HG03159 (cell line): ENCODE measurements around the gene CANX.
"Not testable (repeated sequence)": the region's sequence is repeated elsewhere in the genome, so short reads cannot be mapped to it uniquely, and the experiment has no call there.

Source experiments
- ATAC-seq: cut with Tn5 transposase; IDR thresholded peaks from one replicate; pipeline ENCODE4 v1.9.1; 2021; ENCODE audit warnings: mild to moderate bottlenecking, moderate library complexity; ENCODE audit not compliant: unreplicated experiment

Gene CANX

DNA sequence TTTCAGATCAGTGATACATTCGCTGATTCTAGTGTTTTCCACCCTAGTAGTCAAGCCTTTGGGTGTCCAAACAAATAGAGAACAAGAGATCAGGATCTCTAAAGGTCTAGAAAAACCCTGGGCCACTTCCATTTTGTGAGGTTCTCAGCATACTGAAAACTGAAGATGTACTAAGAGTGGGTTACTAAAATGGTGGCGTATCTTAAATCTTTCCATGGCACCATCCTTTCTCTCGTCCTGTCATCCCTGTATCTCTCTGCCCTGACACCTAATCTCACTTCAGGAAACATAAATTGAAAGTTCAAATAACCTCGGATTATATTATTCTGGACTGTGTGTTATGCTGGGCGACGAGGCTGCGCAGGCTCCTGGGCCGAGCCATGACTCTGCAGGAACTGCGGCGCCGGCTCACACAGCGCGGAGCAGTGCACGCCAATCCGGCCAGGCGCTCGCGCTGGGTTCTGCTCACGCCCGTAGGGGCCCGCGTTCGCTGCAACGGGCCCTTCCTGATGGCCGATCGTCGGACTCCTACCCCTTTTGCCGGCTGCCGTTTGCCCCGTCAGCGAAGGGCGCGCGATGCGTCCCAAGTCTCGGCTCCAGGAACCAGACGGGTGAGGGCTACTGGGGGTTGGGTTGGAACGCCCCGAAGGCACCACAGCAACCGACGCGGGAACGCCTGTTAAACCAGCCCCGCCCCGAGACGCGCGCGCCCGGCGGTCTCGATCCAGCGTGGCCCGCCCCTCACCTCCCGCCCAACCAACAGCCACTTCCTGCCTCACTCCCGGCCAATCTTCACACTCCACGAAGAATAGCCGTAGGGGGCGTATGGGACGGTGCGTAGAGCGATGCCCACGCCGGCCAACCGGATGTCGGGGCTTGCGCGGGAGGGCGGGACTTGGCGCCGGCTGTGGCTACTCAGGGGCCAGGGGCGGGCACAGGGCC is 503 bp upstream of the CANX start:
- peak; percentile 88 for ATAC-seq

GRCh38 chr5:179699616-179700237 is 960 bp downstream of the CANX start:
- ATAC-seq: no peak

DNA sequence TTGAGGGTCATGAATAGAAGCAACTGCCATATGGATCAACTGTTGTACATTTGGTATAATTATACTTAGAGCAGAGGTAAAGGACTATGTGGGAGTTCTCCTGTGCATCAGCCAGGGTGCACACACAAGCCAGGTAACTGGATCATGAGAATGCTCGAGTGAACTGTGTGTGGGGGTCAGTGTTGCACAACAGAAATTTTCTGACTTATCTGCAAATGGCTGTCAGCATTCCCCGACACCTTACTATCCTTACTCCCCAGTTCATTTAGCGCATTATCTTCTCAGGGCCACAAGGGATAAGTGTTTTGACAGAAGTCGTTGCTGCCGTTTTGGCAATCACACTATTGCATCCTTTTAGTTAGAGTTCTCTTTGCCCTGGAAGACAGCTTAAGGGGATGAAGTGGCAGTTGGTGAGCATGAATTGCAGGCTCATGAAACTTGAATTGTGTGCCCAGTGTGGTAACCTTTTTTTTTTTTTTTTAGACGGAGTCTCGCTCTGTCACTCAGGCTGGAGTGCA is 1.7 kb downstream of the CANX start:
- ATAC-seq: no peak

GRCh38 chr5:179716286-179716685 is 17.5 kb downstream of the CANX start:
- ATAC-seq: no peak

GRCh38 chr5:179720222-179720621 is 21.5 kb downstream of the CANX start:
- ATAC-seq: no peak

DNA sequence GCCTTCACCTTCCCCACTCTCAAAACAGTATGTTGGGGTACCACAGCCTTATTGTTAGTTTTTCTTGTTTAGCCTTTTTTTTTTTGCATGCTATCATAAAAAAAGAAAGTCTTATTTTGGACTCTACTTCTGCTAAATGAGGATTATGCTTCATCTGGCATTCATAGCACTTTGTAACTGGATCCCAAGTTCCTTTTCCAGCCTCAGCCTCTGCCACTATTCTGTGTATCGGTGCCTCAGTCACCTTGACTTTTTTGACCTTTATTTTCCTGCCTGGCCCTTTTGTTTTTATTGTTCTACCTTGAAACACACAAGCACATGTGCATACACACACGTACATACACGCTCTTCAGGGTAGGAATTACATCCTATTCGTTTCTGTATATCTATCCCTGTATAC is 25.4 kb downstream of the CANX start:
- no peak for ATAC-seq

- no peak for ATAC-seq
Measured at GRCh38 chr5:179727106-179727505, 28.3 kb downstream of the CANX start.

GRCh38 chr5:179729303-179729702 is 30.5 kb downstream of the CANX start:
- no peak for ATAC-seq

DNA sequence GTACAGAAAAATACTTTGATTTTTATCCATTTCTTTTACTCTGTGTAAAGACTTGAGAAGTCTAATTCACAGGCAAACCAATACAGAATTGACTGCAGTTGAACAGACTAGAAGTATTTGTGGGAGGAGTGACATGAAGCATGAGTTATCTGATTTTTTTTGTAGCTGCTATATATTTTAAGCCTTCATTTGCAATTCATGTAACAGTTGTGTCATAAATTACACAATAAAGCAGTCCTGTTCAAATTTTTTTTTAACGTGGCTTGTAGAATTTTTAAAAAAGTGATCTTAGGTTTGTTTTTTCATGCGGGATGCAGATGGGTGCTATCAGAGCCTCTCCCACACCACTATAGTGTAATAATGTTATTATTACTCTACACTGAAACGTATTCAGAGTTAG is 31.0 kb downstream of the CANX start:
- ATAC-seq: no peak

DNA sequence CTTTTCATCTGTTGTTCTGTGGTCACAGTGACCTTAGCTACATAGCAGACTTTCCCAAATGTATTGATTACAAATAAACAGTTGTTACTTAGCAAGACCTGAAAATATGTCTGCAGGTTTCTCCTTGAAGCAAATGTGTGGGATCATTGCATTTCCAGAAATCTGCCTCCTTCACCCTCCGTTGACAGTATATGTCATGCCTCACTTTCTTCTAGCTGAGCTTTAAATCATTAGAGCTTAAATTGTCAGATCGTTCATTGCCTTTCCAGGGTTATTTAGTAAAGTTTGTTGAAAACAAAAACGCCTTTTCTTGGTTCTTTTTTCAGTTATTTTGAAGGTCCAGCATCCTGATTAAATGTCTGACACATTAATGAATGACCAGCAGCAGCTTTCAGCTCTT is 31.6 kb downstream of the CANX start:
- no peak for ATAC-seq

DNA sequence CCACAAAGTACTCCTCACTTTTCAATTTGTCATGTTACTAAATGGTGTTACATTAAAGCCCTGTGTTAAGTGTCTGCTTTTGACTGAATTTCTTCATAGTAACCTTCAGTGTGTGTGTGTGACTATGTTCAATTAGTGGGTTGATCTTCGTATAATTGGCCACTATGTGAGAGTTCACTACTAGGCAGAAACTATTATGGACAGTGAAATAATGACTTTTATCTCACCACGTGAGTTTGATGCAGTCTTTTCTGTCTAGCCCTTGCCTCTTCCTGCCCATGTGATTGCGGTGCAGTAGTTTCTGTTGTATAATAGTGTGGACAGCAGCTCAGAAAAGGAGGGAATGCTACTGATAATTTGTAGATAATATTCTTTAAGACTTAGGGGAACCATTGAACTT is 32.1 kb downstream of the CANX start:
- no peak for ATAC-seq

DNA sequence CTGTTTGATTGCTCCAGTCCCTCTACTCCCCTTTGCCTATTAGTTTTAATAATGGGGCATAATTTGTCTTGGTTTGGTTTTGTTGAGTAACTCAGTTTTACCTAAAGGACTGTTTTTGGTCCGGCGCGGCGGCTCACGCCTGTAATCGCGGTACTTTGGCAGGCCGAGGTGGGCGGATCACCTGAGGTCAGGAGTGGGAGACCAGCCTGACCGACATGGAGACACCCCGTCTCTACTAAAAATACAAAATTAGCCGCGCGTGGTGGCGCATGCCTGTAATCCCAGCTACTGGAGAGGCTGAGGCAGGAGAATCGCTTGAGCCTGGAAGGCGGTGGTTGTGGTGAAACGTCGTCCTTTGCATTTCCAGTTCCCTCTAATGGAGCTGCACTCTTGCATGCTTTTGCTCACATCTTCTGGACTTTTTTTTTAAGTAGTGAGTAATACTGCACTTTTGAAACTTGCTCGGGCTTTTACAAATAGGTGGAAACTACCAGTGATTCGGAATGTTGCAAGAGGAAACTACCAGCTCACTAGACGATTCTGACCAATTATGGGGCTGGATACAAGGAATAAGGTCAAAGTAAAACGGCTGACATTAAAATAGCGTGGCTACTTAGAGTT is 33.1 kb downstream of the CANX start:
- ATAC-seq: peak; percentile 14

DNA sequence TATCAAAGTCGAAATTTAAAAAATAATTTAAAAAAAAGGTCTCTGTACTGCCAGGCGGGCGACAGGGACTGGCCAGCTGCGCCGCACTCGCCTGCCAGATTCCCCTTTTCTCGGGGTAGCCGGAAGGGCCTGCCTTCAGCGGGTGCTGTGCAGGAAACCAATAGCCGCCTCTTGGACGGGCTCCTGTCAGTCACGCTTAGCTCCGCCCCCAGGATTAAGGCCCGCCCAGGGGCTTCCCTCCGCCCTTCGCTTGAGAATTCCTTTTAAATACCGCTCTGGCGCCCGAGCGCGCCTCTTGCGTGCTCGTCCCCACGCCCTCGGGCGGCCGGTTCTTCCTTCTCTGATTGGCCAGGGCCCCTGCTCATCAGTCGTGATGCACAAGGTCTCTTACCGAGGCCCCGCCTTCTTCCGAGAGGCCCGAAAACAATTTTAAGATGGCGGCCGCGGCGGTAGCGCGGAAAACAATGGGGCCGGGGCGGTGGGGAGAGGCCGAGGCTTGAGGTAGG is 33.7 kb downstream of the CANX start, which contains the start of gene MAML1:
Gene MAML1, plus strand, starts transcription at position 411 of the 506 bp plus-strand sequence. CDS start 291 bp downstream, outside the sequence.
- ATAC-seq: peak; percentile 95

DNA sequence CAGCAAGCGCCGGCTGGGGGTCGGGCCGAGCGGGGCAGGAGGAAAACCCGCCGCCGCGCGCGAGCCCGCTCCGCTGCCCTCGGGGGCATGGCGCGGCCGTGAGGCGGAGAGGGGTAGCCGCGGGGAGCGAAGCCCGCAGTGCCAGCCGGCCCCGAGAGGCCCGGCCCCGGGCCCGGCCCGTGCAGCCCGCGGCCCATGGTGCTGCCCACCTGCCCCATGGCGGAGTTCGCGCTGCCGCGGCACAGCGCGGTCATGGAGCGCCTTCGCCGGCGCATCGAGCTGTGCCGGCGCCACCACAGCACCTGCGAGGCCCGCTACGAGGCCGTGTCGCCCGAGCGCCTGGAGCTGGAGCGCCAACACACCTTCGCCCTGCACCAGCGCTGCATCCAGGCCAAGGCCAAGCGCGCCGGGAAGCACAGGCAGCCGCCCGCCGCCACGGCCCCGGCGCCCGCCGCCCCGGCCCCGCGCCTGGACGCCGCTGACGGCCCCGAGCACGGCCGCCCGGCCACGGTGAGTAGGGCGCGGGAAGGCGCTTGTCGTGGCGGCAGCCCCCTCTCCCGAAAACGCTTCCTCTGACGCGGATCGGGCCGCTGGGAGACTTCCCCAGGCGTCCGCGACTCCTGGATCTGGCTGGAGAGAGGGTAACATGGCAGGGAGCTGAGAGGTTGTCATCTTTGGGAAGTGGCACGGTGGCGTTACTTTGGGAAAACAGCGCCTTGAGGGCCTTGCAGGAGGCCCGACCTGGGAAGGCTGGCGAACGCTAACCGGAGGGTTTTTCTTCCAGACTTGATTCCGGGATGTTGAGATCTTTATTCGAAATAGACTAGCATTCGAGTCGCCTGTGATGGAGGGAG is 34.4 kb downstream of the CANX start:
- peak; percentile 28 for ATAC-seq

- no peak for ATAC-seq
Measured at GRCh38 chr5:179733772-179734126, 35.0 kb downstream of the CANX start.

GRCh38 chr5:179734536-179735164 is 35.9 kb downstream of the CANX start:
- ATAC-seq: no peak

GRCh38 chr5:179738742-179739141 is 40.0 kb downstream of the CANX start:
- no peak for ATAC-seq

GRCh38 chr5:179744106-179744505 is 45.3 kb downstream of the CANX start:
- ATAC-seq: not testable (repeated sequence)

- no peak for ATAC-seq
Measured at GRCh38 chr5:179746872-179747271, 48.1 kb downstream of the CANX start.

- ATAC-seq: no peak
Measured at GRCh38 chr5:179747811-179748210, 49.0 kb downstream of the CANX start.
